ENCODE data around the gene CBX1. TPM values are rescaled to one million over a fixed set of nuclear protein-coding genes. Genes with fewer than 3 reads are reported as not detected.

Gene CBX1
- total and polyA plus RNA-seq, 7 donors, result 26.6 to 69.6 (median 34.8) TPM

DNA sequence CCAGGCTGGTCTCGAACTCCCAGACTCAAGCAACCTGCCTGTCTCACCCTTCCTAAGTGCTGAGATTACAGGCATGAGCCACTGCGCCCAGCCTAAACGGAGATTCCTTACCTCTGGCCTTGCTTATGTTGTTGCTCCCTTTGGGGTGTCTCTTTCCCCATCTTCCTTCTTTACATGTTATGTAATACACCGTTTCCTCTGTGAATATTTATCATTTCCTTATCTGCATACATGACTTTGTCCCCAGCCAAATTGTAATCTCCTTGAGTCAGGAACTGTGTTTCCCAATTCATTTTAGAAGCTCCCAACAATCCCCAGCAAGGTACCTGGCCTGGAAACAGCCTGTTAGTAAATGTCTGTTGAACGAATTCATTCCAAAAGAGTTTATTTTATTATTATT lies 79.3 kb downstream of the CBX1 start:
- no peak for TF ChIP-seq CTCF (IDR thresholded peaks at IDR 0.05)
- ATAC-seq, result no peak
- Histone ChIP-seq H3K4me3 (no peak overlapping the region), H3K9me3 (no peaks in the 10 kb centered on the region), H3K27me3 (ENCODE audit: insufficient read depth in 3 of 3, low read length in 2 of 3) (peaks cover 0 to 3% (median 0%) of the 10 kb centered on the region in 3 donors), H3K27ac (no peak overlapping the region), H3K36me3 (ENCODE audit: insufficient read depth in 1 of 2, low read depth in 1 of 2) (no peaks in the 10 kb centered on the region), H3K4me1 (peaks cover 34% of the 10 kb centered on the region)
- WGBS, 3 donors, result 76 to 87% (median 78%) methylated on average over 5 of the region's 5 CpGs
- intact Hi-C loops (cut with DNase I), result loop anchor here in 1 of 2 donors (10.0 kb wide), 1 partner anchor 573 kb away; the partner anchor contains the start of genes HOXB3 and HOXB5
- no peak for DNase-seq

Other genes with a start within 250 kb of the CBX1 start
- 10 to 100 TPM; 10.8 to 16.1 (median 12.8) TPM for gene SP2, start 205.2 kb downstream of the CBX1 start, total RNA-seq
- 10 to 100 TPM in 1 of 3 donors, 1 to 10 TPM in 2; 6.2 to 10.2 (median 7.2) TPM for gene SP2, start 205.2 kb downstream of the CBX1 start, polyA plus RNA-seq
- 10 to 100 TPM; 28.2 to 42.3 (median 33.8) TPM for gene PNPO, start 159.9 kb downstream of the CBX1 start, total RNA-seq
- gene PNPO, start 159.9 kb downstream of the CBX1 start, polyA plus RNA-seq, result 10 to 100 TPM; 12.0 to 30.0 (median 12.8) TPM
- gene PRR15L, start 143.6 kb downstream of the CBX1 start, total RNA-seq, result not detected
- gene PRR15L, start 143.6 kb downstream of the CBX1 start, polyA plus RNA-seq, result under 1 TPM in 2 of 3 donors, not detected in 1; 0.04 to 0.17 TPM
- gene CDK5RAP3, start 130.4 kb downstream of the CBX1 start, total RNA-seq, result 10 to 100 TPM; 21.0 to 44.1 (median 34.5) TPM
- 10 to 100 TPM; 25.4 to 29.9 (median 25.6) TPM for gene CDK5RAP3, start 130.4 kb downstream of the CBX1 start, polyA plus RNA-seq
- gene COPZ2, start 63.7 kb downstream of the CBX1 start, total RNA-seq, result 100 to 1,000 TPM in 1 of 4 donors, 10 to 100 TPM in 3; 56.4 to 130 (median 66.4) TPM
- 10 to 100 TPM; 16.8 to 46.0 (median 35.5) TPM for gene COPZ2, start 63.7 kb downstream of the CBX1 start, polyA plus RNA-seq
- 1,000 to 10,000 TPM in 3 of 4 donors, 100 to 1,000 TPM in 1; 990 to 1,423 (median 1,174) TPM for gene NFE2L1, start 53.1 kb downstream of the CBX1 start, total RNA-seq
- gene NFE2L1, start 53.1 kb downstream of the CBX1 start, polyA plus RNA-seq, result 1,000 to 10,000 TPM in 1 of 3 donors, 100 to 1,000 TPM in 2; 308 to 1,601 (median 620) TPM
- 10 to 100 TPM; 10.0 to 17.2 (median 12.3) TPM for gene SNX11, start 6.3 kb upstream of the CBX1 start, total RNA-seq
- 10 to 100 TPM; 11.5 to 27.0 (median 25.7) TPM for gene SNX11, start 6.3 kb upstream of the CBX1 start, polyA plus RNA-seq

Measured in psoas muscle (tissue), 8 donors.